SK-N-SH treated with all-trans-retinoic acid at 6 μM for 48 hours (cell line): ENCODE results near the gene ACBD6.

Experiments
- ATAC-seq: fragments of 200-7000 bp; cut with Tn5 transposase; 3 replicates; pipeline ENCODE4 v1.9.1; 2020; ENCODE audit warnings: mild to moderate bottlenecking, moderate library complexity
- ARNTL ChIP-seq: fragments of 450-650 bp; formaldehyde crosslinking; IDR thresholded peaks from 2 replicates; pipeline ENCODE4 v1.5.0; 2020; ENCODE audit warnings: low read depth, mild to moderate bottlenecking, moderate library complexity, borderline replicate concordance
- BACH2 ChIP-seq: fragments of 250-450 bp; sonication (Bioruptor Pico); IDR thresholded peaks from 2 replicates; pipeline ENCODE4 v1.9.0; 2021; ENCODE audit warnings: mild to moderate bottlenecking, borderline replicate concordance
- CREB5 ChIP-seq: fragments of 250-450 bp; sonication (Bioruptor Pico); IDR thresholded peaks from 2 replicates; pipeline ENCODE4 v1.5.1; 2020; ENCODE audit warnings: low read depth, mild to moderate bottlenecking, moderate library complexity
- CSDC2 ChIP-seq: fragments of 250-450 bp; sonication (Bioruptor Pico); IDR thresholded peaks from 2 replicates; pipeline ENCODE4 v1.5.0; 2020; ENCODE audit warnings: mild to moderate bottlenecking, moderate library complexity
- CSRNP3 ChIP-seq: fragments of 250-450 bp; sonication (Bioruptor Pico); IDR thresholded peaks from 2 replicates; pipeline ENCODE4 v1.5.1; 2021; ENCODE audit warnings: mild to moderate bottlenecking, moderate library complexity
- ESRRG ChIP-seq: fragments of 250-450 bp; sonication (Bioruptor Pico); IDR thresholded peaks from 2 replicates; pipeline ENCODE4 v1.6.1; 2021; ENCODE audit warnings: mild to moderate bottlenecking
- ISL1 ChIP-seq: fragments of 250-450 bp; sonication (Bioruptor Pico); IDR thresholded peaks from 2 replicates; pipeline ENCODE4 v2.1.2; 2022; ENCODE audit warnings: mild to moderate bottlenecking, moderate library complexity
- OSR1 ChIP-seq: fragments of 250-450 bp; sonication (Bioruptor Pico); IDR thresholded peaks from 2 replicates; pipeline ENCODE4 v1.8.0; 2022; ENCODE audit warnings: moderate library complexity, mild to moderate bottlenecking, inconsistent platforms
- PATZ1 ChIP-seq: fragments of 250-450 bp; sonication (Bioruptor Pico); IDR thresholded peaks from 2 replicates; pipeline ENCODE4 v1.8.0; 2020; ENCODE audit warnings: mild to moderate bottlenecking, moderate library complexity, borderline replicate concordance
- POU6F1 ChIP-seq: fragments of 250-450 bp; sonication (Bioruptor Pico); IDR thresholded peaks from 2 replicates; pipeline ENCODE4 v1.8.0; 2021; ENCODE audit warnings: low read depth, mild to moderate bottlenecking, moderate library complexity, borderline replicate concordance
- PPARA ChIP-seq: fragments of 250-450 bp; sonication (Bioruptor Pico); IDR thresholded peaks from 2 replicates; pipeline ENCODE4 v1.5.0; 2020; ENCODE audit warnings: mild to moderate bottlenecking, borderline replicate concordance
- SNAI2 ChIP-seq: fragments of 250-450 bp; sonication (Bioruptor Pico); IDR thresholded peaks from 2 replicates; pipeline ENCODE4 v1.5.0; 2020; ENCODE audit warnings: mild to moderate bottlenecking, moderate library complexity
- TCF4 ChIP-seq: fragments of 250-450 bp; sonication (Bioruptor Pico); IDR thresholded peaks from 2 replicates; pipeline ENCODE4 v1.8.0; 2021; ENCODE audit warnings: mild to moderate bottlenecking, moderate library complexity, borderline replicate concordance
- TOX ChIP-seq: fragments of 250-450 bp; sonication (Bioruptor Pico); IDR thresholded peaks from 2 replicates; pipeline ENCODE4 v1.8.0; 2021; ENCODE audit warnings: mild to moderate bottlenecking, moderate library complexity, borderline replicate concordance
- TSHZ2 ChIP-seq: fragments of 250-450 bp; sonication (Bioruptor Pico); IDR thresholded peaks from 2 replicates; pipeline ENCODE4 v1.5.0; 2020; ENCODE audit warnings: mild to moderate bottlenecking, moderate library complexity
- ZC3H10 ChIP-seq: fragments of 250-450 bp; sonication (Bioruptor Pico); IDR thresholded peaks from 2 replicates; pipeline ENCODE4 v1.5.1; 2021; ENCODE audit warnings: mild to moderate bottlenecking, moderate library complexity
- ZFP3 ChIP-seq: fragments of 250-450 bp; sonication (Bioruptor Pico); IDR thresholded peaks from 2 replicates; pipeline ENCODE4 v1.5.0; 2020; ENCODE audit warnings: mild to moderate bottlenecking, moderate library complexity
- ZFP30 ChIP-seq: fragments of 450-650 bp; formaldehyde crosslinking; IDR thresholded peaks from 2 replicates; pipeline ENCODE4 v1.5.0; 2022; ENCODE audit warnings: mild to moderate bottlenecking, moderate library complexity
- ZNF565 ChIP-seq: fragments of 450-650 bp; formaldehyde crosslinking; conservative IDR thresholded peaks from 2 replicates; pipeline ENCODE4 v1.5.0; 2020; ENCODE audit warnings: low read depth, mild to moderate bottlenecking, moderate library complexity
- ZNF70 ChIP-seq: fragments of 450-650 bp; formaldehyde crosslinking; IDR thresholded peaks from 2 replicates; pipeline ENCODE4 v1.5.0; 2020; ENCODE audit warnings: mild to moderate bottlenecking, moderate library complexity
- ZNF8 ChIP-seq: fragments of 450-650 bp; formaldehyde crosslinking; IDR thresholded peaks from 2 replicates; pipeline ENCODE4 v1.5.0; 2020; ENCODE audit warnings: mild to moderate bottlenecking, moderate library complexity

The ACBD6 gene

GRCh38 chr1:180252638-180253536 is 249.5 kb downstream of the ACBD6 start:
- TF ChIP-seq CREB5 (no peak), ZFP3 (CRISPR knock-in tag) (no peak), ISL1 (CRISPR knock-in tag) (no peak), ESRRG (CRISPR knock-in tag) (no peak), OSR1 (no peak), ARNTL (no peak), ZNF70 (CRISPR knock-in tag) (no peak), POU6F1 (CRISPR knock-in tag) (no peak), PPARA (CRISPR knock-in tag) (no peak), ZC3H10 (no peak), TCF4 (CRISPR knock-in tag) (no peak), TOX (CRISPR knock-in tag) (no peak), ZNF8 (CRISPR knock-in tag) (no peak), BACH2 (CRISPR knock-in tag) (no peak)
- peak; percentile 84 for ATAC-seq

GRCh38 chr1:180251526-180252305 is 250.7 kb downstream of the ACBD6 start:
- TF ChIP-seq TSHZ2 (CRISPR knock-in tag) (no peak), ZFP30 (CRISPR knock-in tag) (no peak), ZNF70 (CRISPR knock-in tag) (no peak), ZNF8 (CRISPR knock-in tag) (no peak), OSR1 (no peak), SNAI2 (no peak), CSDC2 (CRISPR knock-in tag) (no peak), TCF4 (CRISPR knock-in tag) (no peak), ZNF565 (CRISPR knock-in tag) (no peak), CSRNP3 (no peak), PATZ1 (CRISPR knock-in tag) (no peak), ZC3H10 (no peak)
- ATAC-seq, result no peak
